ENCODE data around the gene KCNG1.
A peak's percentile ranks its signal among the peaks of the same experiment; 100 is the strongest.

Gene KCNG1

GRCh38 chr20:51036226-51036625 lies 13.3 kb upstream of the KCNG1 start:
- Histone ChIP-seq H2BK15ac (ENCODE audit: low read length) (no peak overlapping the region), H3K4me2 (ENCODE audit: insufficient read depth, low read length, poor library complexity, severe bottlenecking) (no peak overlapping the region), H2AK5ac (ENCODE audit: low read depth, low read length) (no peak overlapping the region), H3K4me3 (ENCODE audit: low read length in 2 of 2) (no peak overlapping the region), H3K27ac (replicated peaks; ENCODE audit: low read length) (no peak overlapping the region), H3K27me3 (ENCODE audit: control insufficient read depth in 3 of 3, insufficient read depth in 3 of 3, low read depth in 1 of 3, low read length in 3 of 3) (peaks cover 0 to 6% (median 0%) of the 10 kb centered on the region in 3 experiments), H2BK5ac (ENCODE audit: low read length) (no peak overlapping the region), H3K36me3 (replicated peaks in 1 of 2; ENCODE audit: control insufficient read depth in 2 of 2, insufficient read depth in 2 of 2, low read length in 2 of 2) (no peaks in the 10 kb centered on the region), H3K4me1 (ENCODE audit: control insufficient read depth in 2 of 2, insufficient read depth in 1 of 2, low read depth in 1 of 2, low read length in 2 of 2) (peaks cover 0 to 6% of the 10 kb centered on the region in 2 donors), H3K79me1 (ENCODE audit: low read depth, low read length) (no peaks in the 10 kb centered on the region), H3K4ac (ENCODE audit: low read length) (no peak overlapping the region), H4K8ac (ENCODE audit: low read depth, low read length) (no peak overlapping the region), H2AFZ (ENCODE audit: low read length) (no peak overlapping the region), H2BK12ac (ENCODE audit: low read length) (no peak overlapping the region), H2BK120ac (ENCODE audit: low read depth, low read length) (no peak overlapping the region), H3K23ac (ENCODE audit: low read depth, low read length, poor library complexity) (no peak overlapping the region), H3K9me3 (replicated peaks in 1 of 2; ENCODE audit: control insufficient read depth in 2 of 2, insufficient read depth in 1 of 2, low read depth in 1 of 2, low read length in 2 of 2) (peaks cover 0 to 4% of the 10 kb centered on the region in 2 donors), H3K9ac (ENCODE audit: low read depth, low read length, poor library complexity) (no peak overlapping the region), H4K91ac (ENCODE audit: low read depth, low read length, poor library complexity) (no peak overlapping the region), H3K18ac (ENCODE audit: low read length) (no peak overlapping the region), H3K14ac (ENCODE audit: low read length) (no peak overlapping the region)
- no peak for DNase-seq (ENCODE audit: low spot score)
- WGBS, 2 donors (ENCODE audit: extremely low coverage in 2 of 2, insufficient read length in 2 of 2, insufficient replicate concordance in 1 of 2), result no CpG with 5 or more reads among the region's 4 CpGs

DNA sequence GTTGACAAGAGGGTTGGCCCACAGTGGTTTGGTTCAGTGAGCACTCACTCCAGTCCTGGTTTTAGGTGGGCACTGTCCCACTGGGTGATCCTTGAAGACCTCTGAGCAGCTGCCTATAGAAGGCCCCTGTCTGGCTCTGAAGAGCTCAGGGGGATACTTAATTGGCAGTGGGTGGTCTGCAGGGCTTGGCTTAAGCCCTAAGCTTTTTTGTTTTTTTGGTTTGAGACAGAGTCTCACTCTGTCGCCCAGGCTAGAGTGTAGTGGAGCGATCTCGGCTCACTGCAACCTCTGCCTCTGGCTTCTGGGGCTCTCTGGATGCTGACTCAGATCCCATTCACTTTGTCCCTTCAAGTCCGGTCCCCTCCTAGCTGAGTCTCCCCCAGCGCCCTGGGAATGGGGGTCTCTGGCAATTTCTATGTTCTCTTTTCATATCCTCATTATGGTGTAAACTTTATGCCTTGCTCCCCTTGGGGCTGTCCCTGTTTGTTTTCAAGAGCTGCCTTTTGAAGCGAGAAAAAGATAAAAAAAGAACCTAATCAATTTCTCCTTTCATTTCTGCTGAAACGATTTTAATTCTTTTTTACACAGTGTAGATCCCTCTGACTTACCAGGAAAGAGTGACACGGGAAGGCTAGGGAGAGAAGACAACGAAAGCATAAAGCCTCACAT lies 12.2 kb upstream of the KCNG1 start:
- WGBS, 2 donors (ENCODE audit: extremely low coverage in 2 of 2, insufficient read length in 2 of 2, insufficient replicate concordance in 1 of 2), result no CpG with 5 or more reads among the region's 9 CpGs
- no peak overlapping the region for H4K91ac ChIP-seq (ENCODE audit: low read depth, low read length, poor library complexity)
- H3K79me1 ChIP-seq (ENCODE audit: low read depth, low read length), result no peaks in the 10 kb centered on the region
- peaks cover 0 to 6% of the 10 kb centered on the region in 2 donors for H3K4me1 ChIP-seq (ENCODE audit: control insufficient read depth in 2 of 2, insufficient read depth in 1 of 2, low read depth in 1 of 2, low read length in 2 of 2)
- no peak overlapping the region for H2BK12ac ChIP-seq (ENCODE audit: low read length)
- H4K8ac ChIP-seq (ENCODE audit: low read depth, low read length), result no peak overlapping the region
- peaks cover 0 to 10% (median 0%) of the 10 kb centered on the region in 3 experiments for H3K27me3 ChIP-seq (ENCODE audit: control insufficient read depth in 3 of 3, insufficient read depth in 3 of 3, low read depth in 1 of 3, low read length in 3 of 3)
- no peak overlapping the region for H3K4ac ChIP-seq (ENCODE audit: low read length)
- no peak overlapping the region for H3K4me3 ChIP-seq (ENCODE audit: low read length in 2 of 2)
- no peak overlapping the region for H3K14ac ChIP-seq (ENCODE audit: low read length)
- H3K9ac ChIP-seq (ENCODE audit: low read depth, low read length, poor library complexity), result no peak overlapping the region
- H3K27ac ChIP-seq (replicated peaks; ENCODE audit: low read length), result no peak overlapping the region
- no peak overlapping the region for H2AFZ ChIP-seq (ENCODE audit: low read length)
- no peak overlapping the region for H2BK5ac ChIP-seq (ENCODE audit: low read length)
- no peak overlapping the region for H2BK15ac ChIP-seq (ENCODE audit: low read length)
- H3K9me3 ChIP-seq (replicated peaks in 1 of 2; ENCODE audit: control insufficient read depth in 2 of 2, insufficient read depth in 1 of 2, low read depth in 1 of 2, low read length in 2 of 2), result peaks cover 0 to 4% of the 10 kb centered on the region in 2 donors
- H2BK120ac ChIP-seq (ENCODE audit: low read depth, low read length), result no peak overlapping the region
- H3K18ac ChIP-seq (ENCODE audit: low read length), result no peak overlapping the region
- H3K36me3 ChIP-seq (replicated peaks in 1 of 2; ENCODE audit: control insufficient read depth in 2 of 2, insufficient read depth in 2 of 2, low read length in 2 of 2), result no peaks in the 10 kb centered on the region
- H3K23ac ChIP-seq (ENCODE audit: low read depth, low read length, poor library complexity), result no peak overlapping the region
- no peak for DNase-seq (ENCODE audit: low spot score)
- H2AK5ac ChIP-seq (ENCODE audit: low read depth, low read length), result no peak overlapping the region
- no peak overlapping the region for H3K4me2 ChIP-seq (ENCODE audit: insufficient read depth, low read length, poor library complexity, severe bottlenecking)

GRCh38 chr20:51034476-51034875 lies 11.6 kb upstream of the KCNG1 start:
- WGBS, 2 donors (ENCODE audit: extremely low coverage in 2 of 2, insufficient read length in 2 of 2, insufficient replicate concordance in 1 of 2), result no CpG with 5 or more reads among the region's 2 CpGs
- H2AFZ ChIP-seq (ENCODE audit: low read length), result no peak overlapping the region

GRCh38 chr20:51029963-51030920 lies 7.3 kb upstream of the KCNG1 start:
- no peak overlapping the region for H3K27ac ChIP-seq (replicated peaks; ENCODE audit: low read length)

More at GRCh38 chr20:51034476-51034875, 11.6 kb upstream of the KCNG1 start:
- Histone ChIP-seq H3K18ac (ENCODE audit: low read length) (no peak overlapping the region), H2BK12ac (ENCODE audit: low read length) (no peak overlapping the region), H3K79me1 (ENCODE audit: low read depth, low read length) (no peaks in the 10 kb centered on the region), H3K14ac (ENCODE audit: low read length) (no peak overlapping the region), H2BK120ac (ENCODE audit: low read depth, low read length) (no peak overlapping the region), H3K4me2 (ENCODE audit: insufficient read depth, low read length, poor library complexity, severe bottlenecking) (no peak overlapping the region), H2BK15ac (ENCODE audit: low read length) (no peak overlapping the region), H3K23ac (ENCODE audit: low read depth, low read length, poor library complexity) (no peak overlapping the region), H4K91ac (ENCODE audit: low read depth, low read length, poor library complexity) (no peak overlapping the region), H3K4me3 (ENCODE audit: low read length in 2 of 2) (no peak overlapping the region), H2AK5ac (ENCODE audit: low read depth, low read length) (no peak overlapping the region), H3K27me3 (ENCODE audit: control insufficient read depth in 3 of 3, insufficient read depth in 3 of 3, low read depth in 1 of 3, low read length in 3 of 3) (peaks cover 0 to 17% (median 0%) of the 10 kb centered on the region in 3 experiments), H3K9ac (ENCODE audit: low read depth, low read length, poor library complexity) (no peak overlapping the region), H3K9me3 (replicated peaks in 1 of 2; ENCODE audit: control insufficient read depth in 2 of 2, insufficient read depth in 1 of 2, low read depth in 1 of 2, low read length in 2 of 2) (peaks cover 0 to 4% of the 10 kb centered on the region in 2 donors), H3K4ac (ENCODE audit: low read length) (no peak overlapping the region), H3K27ac (replicated peaks; ENCODE audit: low read length) (no peak overlapping the region), H2BK5ac (ENCODE audit: low read length) (no peak overlapping the region), H4K8ac (ENCODE audit: low read depth, low read length) (no peak overlapping the region), H3K36me3 (replicated peaks in 1 of 2; ENCODE audit: control insufficient read depth in 2 of 2, insufficient read depth in 2 of 2, low read length in 2 of 2) (no peaks in the 10 kb centered on the region), H3K4me1 (ENCODE audit: control insufficient read depth in 2 of 2, insufficient read depth in 1 of 2, low read depth in 1 of 2, low read length in 2 of 2) (peaks cover 0 to 6% of the 10 kb centered on the region in 2 donors)
- no peak for DNase-seq (ENCODE audit: low spot score)

More at GRCh38 chr20:51029963-51030920, 7.3 kb upstream of the KCNG1 start:
- no peak overlapping the region for H2BK120ac ChIP-seq (ENCODE audit: low read depth, low read length)
- no peak overlapping the region for H3K4me3 ChIP-seq (ENCODE audit: low read length in 2 of 2)
- H3K27me3 ChIP-seq (ENCODE audit: control insufficient read depth in 3 of 3, insufficient read depth in 3 of 3, low read depth in 1 of 3, low read length in 3 of 3), result peaks cover 0 to 51% (median 2%) of the 10 kb centered on the region in 3 experiments
- WGBS, 2 donors (ENCODE audit: extremely low coverage in 2 of 2, insufficient read length in 2 of 2, insufficient replicate concordance in 1 of 2), result no CpG with 5 or more reads among the region's 17 CpGs
- no peak overlapping the region for H2BK12ac ChIP-seq (ENCODE audit: low read length)
- H4K8ac ChIP-seq (ENCODE audit: low read depth, low read length), result no peak overlapping the region
- H3K18ac ChIP-seq (ENCODE audit: low read length), result peak overlapping the region; percentile 59
- no peak overlapping the region for H3K23ac ChIP-seq (ENCODE audit: low read depth, low read length, poor library complexity)
- DNase-seq (ENCODE audit: low spot score), result no peak
- H3K79me1 ChIP-seq (ENCODE audit: low read depth, low read length), result no peaks in the 10 kb centered on the region
- H3K36me3 ChIP-seq (replicated peaks in 1 of 2; ENCODE audit: control insufficient read depth in 2 of 2, insufficient read depth in 2 of 2, low read length in 2 of 2), result no peaks in the 10 kb centered on the region
- no peak overlapping the region for H4K91ac ChIP-seq (ENCODE audit: low read depth, low read length, poor library complexity)
- H2BK15ac ChIP-seq (ENCODE audit: low read length), result no peak overlapping the region
- H3K9ac ChIP-seq (ENCODE audit: low read depth, low read length, poor library complexity), result no peak overlapping the region
- H3K4me2 ChIP-seq (ENCODE audit: insufficient read depth, low read length, poor library complexity, severe bottlenecking), result no peak overlapping the region
- no peak overlapping the region for H2BK5ac ChIP-seq (ENCODE audit: low read length)
- no peak overlapping the region for H3K14ac ChIP-seq (ENCODE audit: low read length)
- H3K4me1 ChIP-seq (ENCODE audit: control insufficient read depth in 2 of 2, insufficient read depth in 1 of 2, low read depth in 1 of 2, low read length in 2 of 2), result peaks cover 0 to 6% of the 10 kb centered on the region in 2 donors
- no peak overlapping the region for H2AK5ac ChIP-seq (ENCODE audit: low read depth, low read length)
- no peak overlapping the region for H2AFZ ChIP-seq (ENCODE audit: low read length)
- peaks cover 0 to 4% of the 10 kb centered on the region in 2 donors for H3K9me3 ChIP-seq (replicated peaks in 1 of 2; ENCODE audit: control insufficient read depth in 2 of 2, insufficient read depth in 1 of 2, low read depth in 1 of 2, low read length in 2 of 2)
- no peak overlapping the region for H3K4ac ChIP-seq (ENCODE audit: low read length)

Data from neuronal stem cell (in vitro differentiated cells).